Activated CD8-positive, alpha-beta T cell treated with anti-CD3 and anti-CD28 coated beads for 36 hours (primary cell): ENCODE results near the gene RASAL1. TPM values are rescaled to one million over a fixed set of nuclear protein-coding genes. Genes with fewer than 3 reads are reported as not detected.
A peak's percentile ranks its signal among the peaks of the same experiment; 100 is the strongest.

ENCODE experiments used
- ATAC-seq: fragments of 200-7000 bp; cut with Tn5 transposase; one replicate; pipeline ENCODE4 v1.10.0; 2021; ENCODE audit warnings: mild to moderate bottlenecking, moderate library complexity
- CTCF ChIA-PET: fragments of 350-600 bp; sonication (Branson Sonifier 250); formaldehyde crosslinking; loops from one replicate; lab custom pipeline; 2021; ENCODE audit warnings: antibody characterized with exemption; lab: Charles Lee
- POLR2A ChIA-PET: fragments of 350-600 bp; sonication (Branson Sonifier 250); formaldehyde crosslinking; loops from one replicate; lab custom pipeline; 2021; ENCODE audit warnings: antibody characterized with exemption; lab: Charles Lee
- DNase-seq: peaks from one replicate; pipeline ENCODE4 v3.0.0-alpha.2; 2020
- H3K27ac Mint-ChIP-seq: one replicate; pipeline ENCODE4 v1.8.0; 2021; ENCODE audit warnings: mild to moderate bottlenecking, mixed read lengths
- H3K27me3 Mint-ChIP-seq: one replicate; pipeline ENCODE4 v1.8.0; 2021; ENCODE audit warnings: mixed read lengths
- H3K36me3 Mint-ChIP-seq: one replicate; pipeline ENCODE4 v1.8.0; 2021; ENCODE audit warnings: low read depth, mixed read lengths
- H3K4me1 Mint-ChIP-seq: one replicate; pipeline ENCODE4 v1.8.0; 2021; ENCODE audit warnings: low read depth, mixed read lengths
- H3K4me3 Mint-ChIP-seq: one replicate; pipeline ENCODE4 v1.8.0; 2021; ENCODE audit warnings: mild to moderate bottlenecking, moderate library complexity, mixed read lengths
- H3K9me3 Mint-ChIP-seq: one replicate; pipeline ENCODE4 v1.8.0; 2021; ENCODE audit warnings: mixed read lengths
- intact Hi-C: fragments of 100-400 bp; cut with micrococcal nuclease; formaldehyde crosslinking; loops from one replicate; pipeline ENCODE4 v1.10.0; 2022
- total RNA-seq, 2 experiments: library from RNA; stranded (reverse); gene quantifications; one replicate each; pipeline ENCODE4 v1.2.3, GENCODE V29; 2021
- TF ChIP-seq, protein P1 (sequence below): fragments of 200-600 bp; IDR thresholded peaks from one replicate; pipeline ENCODE4 v1.8.0; 2022; ENCODE audit warnings: antibody characterized with exemption, mild to moderate bottlenecking

The RASAL1 gene
- total RNA-seq, 2 experiments from 2014 or later = 9.8 to 12.4 TPM

DNA sequence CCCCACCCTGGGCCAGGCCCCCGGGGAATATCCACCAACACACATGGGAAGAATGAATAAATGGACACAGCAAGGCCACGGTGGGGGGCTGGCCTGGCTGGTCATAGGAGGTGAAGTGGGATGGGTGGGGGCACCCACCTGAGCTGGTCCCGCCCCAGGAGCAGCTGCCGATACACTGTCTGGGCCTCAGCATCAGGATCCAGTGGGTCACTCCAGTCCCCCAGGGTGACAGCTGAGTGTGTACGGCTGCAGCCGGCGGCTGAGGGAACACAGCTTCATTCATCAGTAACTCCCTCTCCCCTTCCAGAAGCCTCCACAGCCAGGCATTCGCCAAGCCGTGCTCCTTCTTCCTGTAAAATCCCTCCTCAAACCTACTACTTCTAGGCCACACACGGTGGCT is 33.8 kb downstream of the RASAL1 start:
- TF ChIP-seq, protein P1, sequence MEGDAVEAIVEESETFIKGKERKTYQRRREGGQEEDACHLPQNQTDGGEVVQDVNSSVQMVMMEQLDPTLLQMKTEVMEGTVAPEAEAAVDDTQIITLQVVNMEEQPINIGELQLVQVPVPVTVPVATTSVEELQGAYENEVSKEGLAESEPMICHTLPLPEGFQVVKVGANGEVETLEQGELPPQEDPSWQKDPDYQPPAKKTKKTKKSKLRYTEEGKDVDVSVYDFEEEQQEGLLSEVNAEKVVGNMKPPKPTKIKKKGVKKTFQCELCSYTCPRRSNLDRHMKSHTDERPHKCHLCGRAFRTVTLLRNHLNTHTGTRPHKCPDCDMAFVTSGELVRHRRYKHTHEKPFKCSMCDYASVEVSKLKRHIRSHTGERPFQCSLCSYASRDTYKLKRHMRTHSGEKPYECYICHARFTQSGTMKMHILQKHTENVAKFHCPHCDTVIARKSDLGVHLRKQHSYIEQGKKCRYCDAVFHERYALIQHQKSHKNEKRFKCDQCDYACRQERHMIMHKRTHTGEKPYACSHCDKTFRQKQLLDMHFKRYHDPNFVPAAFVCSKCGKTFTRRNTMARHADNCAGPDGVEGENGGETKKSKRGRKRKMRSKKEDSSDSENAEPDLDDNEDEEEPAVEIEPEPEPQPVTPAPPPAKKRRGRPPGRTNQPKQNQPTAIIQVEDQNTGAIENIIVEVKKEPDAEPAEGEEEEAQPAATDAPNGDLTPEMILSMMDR = no peak
- DNase-seq (no peak), ATAC-seq (no peak)
- Mint-ChIP-seq H3K27me3 (no peaks in the 10 kb centered on the region), H3K4me1 (peaks cover 19% of the 10 kb centered on the region), H3K4me3 (no peak overlapping the region), H3K36me3 (no peaks in the 10 kb centered on the region), H3K27ac (no peak overlapping the region), H3K9me3 (no peaks in the 10 kb centered on the region)
- ChIA-PET POLR2A (interaction anchor here (0.7 kb wide), 1 partner anchor 65 kb away, joined by 3 read pairs; no protein-coding TSS in a partner anchor), CTCF (interaction anchor here (1.1 to 5.5 kb wide), 3 partner anchors 19 to 49 kb away, joined by 3 to 91 read pairs (median 3); partner anchors contain the start of gene DTX1)
- intact Hi-C loops = no loop called here

DNA sequence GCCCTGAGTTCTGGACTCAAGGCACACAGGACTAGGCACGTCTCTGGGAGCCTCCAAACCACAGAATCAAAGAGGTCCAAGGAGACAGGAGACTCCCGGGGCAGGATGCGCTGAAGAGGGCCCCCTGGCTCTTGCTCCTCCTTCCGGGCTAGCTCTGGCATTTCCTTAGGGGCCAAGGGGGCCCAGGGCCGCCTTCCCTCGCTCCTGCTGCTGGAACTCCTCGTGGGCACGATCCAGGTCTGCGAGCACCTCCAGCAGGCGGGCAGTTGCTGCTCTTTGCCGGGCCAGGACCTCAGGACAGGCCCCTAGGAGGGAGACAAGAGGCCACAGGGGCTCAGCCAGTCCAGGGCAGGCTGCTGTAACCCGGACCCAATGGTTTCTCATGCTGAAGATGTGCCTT is 35.8 kb downstream of the RASAL1 start:
- H3K4me3 Mint-ChIP-seq = no peak overlapping the region
- TF ChIP-seq, protein P1 = no peak
- no peak overlapping the region for H3K27ac Mint-ChIP-seq
- H3K27me3 Mint-ChIP-seq = no peaks in the 10 kb centered on the region
- ATAC-seq (no peak), DNase-seq (no peak)
- CTCF ChIA-PET = interaction anchor here (0.6 to 5.5 kb wide), 11 partner anchors 10 to 184 kb away, joined by 3 to 91 read pairs (median 5); partner anchors contain the start of genes CFAP73 and DTX1
- H3K36me3 Mint-ChIP-seq = no peaks in the 10 kb centered on the region
- no peaks in the 10 kb centered on the region for H3K9me3 Mint-ChIP-seq
- H3K4me1 Mint-ChIP-seq = peaks cover 19% of the 10 kb centered on the region
- POLR2A ChIA-PET = interaction anchor here (0.5 to 2.1 kb wide), 3 partner anchors 10 to 21 kb away, joined by 3 to 7 read pairs (median 3); no protein-coding TSS in a partner anchor
- intact Hi-C loops = loop anchor here (2.0 kb wide), 1 partner anchor 51 kb away; no protein-coding TSS in a partner anchor

DNA sequence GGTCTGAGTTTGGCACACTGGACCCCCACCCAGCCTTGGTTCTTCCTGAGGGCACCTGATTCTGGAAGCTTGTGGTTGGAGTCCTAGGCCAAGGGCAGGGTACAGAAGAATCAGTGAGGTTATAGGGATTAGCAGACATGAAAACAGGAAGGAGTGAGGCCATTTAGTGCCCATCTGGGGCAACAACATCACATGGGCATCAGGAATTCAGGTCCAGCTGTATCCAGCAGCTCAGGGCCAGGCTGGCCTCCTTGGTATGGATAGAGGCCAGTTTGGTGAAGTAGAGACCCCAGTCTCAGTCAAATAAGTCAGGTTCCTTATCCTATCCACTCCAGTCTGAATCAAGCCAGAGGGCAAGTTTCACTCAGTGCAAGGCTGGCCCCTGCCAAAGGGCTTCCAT is 36.2 kb downstream of the RASAL1 start:
- Mint-ChIP-seq H3K36me3 (no peaks in the 10 kb centered on the region), H3K27ac (no peak overlapping the region), H3K9me3 (no peaks in the 10 kb centered on the region), H3K27me3 (no peaks in the 10 kb centered on the region), H3K4me3 (no peak overlapping the region), H3K4me1 (peaks cover 19% of the 10 kb centered on the region)
- no peak for ATAC-seq
- DNase-seq = no peak
- POLR2A ChIA-PET = interaction anchor here (0.5 to 2.1 kb wide), 4 partner anchors 9 to 51 kb away, joined by 3 to 7 read pairs (median 5); no protein-coding TSS in a partner anchor
- CTCF ChIA-PET = interaction anchor here (0.6 to 5.5 kb wide), 21 partner anchors 10 to 191 kb away, joined by 3 to 91 read pairs (median 5); partner anchors contain the start of genes CFAP73, DTX1 and RASAL1
- intact Hi-C loops = loop anchor here (2.0 kb wide), 1 partner anchor 51 kb away; no protein-coding TSS in a partner anchor
- TF ChIP-seq, protein P1 = no peak

DNA sequence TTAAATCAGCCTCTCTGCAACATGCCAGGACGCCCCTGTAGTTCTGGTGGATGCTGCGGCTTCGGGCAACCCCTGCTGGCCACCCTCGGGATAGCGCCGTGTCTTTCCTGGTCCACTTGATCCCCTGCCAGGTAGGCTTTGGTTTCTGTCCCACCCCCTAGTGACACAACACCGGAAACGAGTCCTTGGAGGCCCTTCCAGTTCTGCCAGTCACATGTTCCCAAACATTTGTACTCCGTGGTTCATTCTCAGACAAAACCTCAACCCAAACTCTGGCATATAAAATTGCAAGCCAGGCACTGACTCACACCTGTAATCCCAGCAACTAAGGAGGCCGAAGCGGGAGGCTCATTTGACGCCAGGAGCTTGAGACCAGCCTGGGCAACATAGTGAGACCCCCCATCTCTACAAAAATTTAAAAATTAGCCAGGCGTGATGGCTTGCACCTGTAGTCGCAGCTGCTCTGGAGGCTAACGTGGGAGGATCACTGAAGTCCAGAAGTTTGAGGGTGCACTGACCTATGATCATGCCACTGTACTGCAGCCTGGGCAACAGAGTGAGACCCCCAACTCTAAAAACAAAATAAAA is 37.0 kb downstream of the RASAL1 start:
- Mint-ChIP-seq H3K36me3 (no peaks in the 10 kb centered on the region), H3K27ac (peak overlapping the region; percentile 61), H3K27me3 (no peaks in the 10 kb centered on the region), H3K4me3 (no peak overlapping the region), H3K4me1 (peaks cover 13% of the 10 kb centered on the region), H3K9me3 (no peaks in the 10 kb centered on the region)
- ChIA-PET CTCF (interaction anchor here (0.6 to 5.5 kb wide), 34 partner anchors 9 to 330 kb away, joined by 3 to 91 read pairs (median 4); partner anchors contain the start of genes CFAP73, DTX1 and RASAL1), POLR2A (interaction anchor here (0.7 to 2.1 kb wide), 3 partner anchors 9 to 50 kb away, joined by 3 to 7 read pairs (median 7); no protein-coding TSS in a partner anchor)
- ATAC-seq (peak; percentile 96), DNase-seq (peak; percentile 89)
- intact Hi-C loops = loop anchor here (2.0 kb wide), 1 partner anchor 50 kb away; no protein-coding TSS in a partner anchor
- TF ChIP-seq, protein P1 = peak; percentile 93
